Neutrophil (primary cell): Measurements from ENCODE around the gene GPNMB.

ENCODE experiments used
- H3K27ac ChIP-seq: fragments of 200-600 bp; sonication (generic); 2 replicates; pipeline ENCODE4 v1.5.1; 2016; ENCODE audit warnings: mild to moderate bottlenecking, moderate library complexity
- H3K27me3 ChIP-seq: fragments of 200-600 bp; sonication (generic); 2 replicates; pipeline ENCODE4 v1.6.0; 2016; ENCODE audit warnings: mild to moderate bottlenecking
- H3K36me3 ChIP-seq: fragments of 200-600 bp; sonication (generic); 2 replicates; pipeline ENCODE4 v1.5.1; 2017
- H3K4me1 ChIP-seq, 2 experiments: fragments of 200-600 bp in 1 of 2; sonication (generic) in 1 of 2; 1 replicate in 1 of 2; 2 replicates in 1 of 2; pipeline versions ENCODE4 v1.5.1 to v1.6.1; 2013 to 2016; ENCODE audit warnings: low read depth in 1 of 2, low read length in 1 of 2, mild to moderate bottlenecking in 1 of 2, moderate library complexity in 1 of 2; ENCODE audit not compliant: control insufficient read depth in 1 of 2, insufficient read depth in 1 of 2
- H3K4me3 ChIP-seq, 2 experiments: fragments of 200-600 bp in 1 of 2; sonication (generic) in 1 of 2; 1 replicate in 1 of 2; 2 replicates in 1 of 2; pipeline ENCODE4 v1.5.1; 2013 to 2016; ENCODE audit warnings: low read depth in 1 of 2, low read length in 1 of 2, mild to moderate bottlenecking in 1 of 2, moderate library complexity in 1 of 2
- H3K9me3 ChIP-seq: fragments of 200-600 bp; sonication (generic); 2 replicates; pipeline ENCODE4 v1.5.1; 2016
- CTCF ChIP-seq: fragments of 200-600 bp; sonication (generic); IDR thresholded peaks from 2 replicates; pipeline ENCODE4 v1.5.1; 2016; ENCODE audit warnings: antibody characterized with exemption

GPNMB gene

DNA sequence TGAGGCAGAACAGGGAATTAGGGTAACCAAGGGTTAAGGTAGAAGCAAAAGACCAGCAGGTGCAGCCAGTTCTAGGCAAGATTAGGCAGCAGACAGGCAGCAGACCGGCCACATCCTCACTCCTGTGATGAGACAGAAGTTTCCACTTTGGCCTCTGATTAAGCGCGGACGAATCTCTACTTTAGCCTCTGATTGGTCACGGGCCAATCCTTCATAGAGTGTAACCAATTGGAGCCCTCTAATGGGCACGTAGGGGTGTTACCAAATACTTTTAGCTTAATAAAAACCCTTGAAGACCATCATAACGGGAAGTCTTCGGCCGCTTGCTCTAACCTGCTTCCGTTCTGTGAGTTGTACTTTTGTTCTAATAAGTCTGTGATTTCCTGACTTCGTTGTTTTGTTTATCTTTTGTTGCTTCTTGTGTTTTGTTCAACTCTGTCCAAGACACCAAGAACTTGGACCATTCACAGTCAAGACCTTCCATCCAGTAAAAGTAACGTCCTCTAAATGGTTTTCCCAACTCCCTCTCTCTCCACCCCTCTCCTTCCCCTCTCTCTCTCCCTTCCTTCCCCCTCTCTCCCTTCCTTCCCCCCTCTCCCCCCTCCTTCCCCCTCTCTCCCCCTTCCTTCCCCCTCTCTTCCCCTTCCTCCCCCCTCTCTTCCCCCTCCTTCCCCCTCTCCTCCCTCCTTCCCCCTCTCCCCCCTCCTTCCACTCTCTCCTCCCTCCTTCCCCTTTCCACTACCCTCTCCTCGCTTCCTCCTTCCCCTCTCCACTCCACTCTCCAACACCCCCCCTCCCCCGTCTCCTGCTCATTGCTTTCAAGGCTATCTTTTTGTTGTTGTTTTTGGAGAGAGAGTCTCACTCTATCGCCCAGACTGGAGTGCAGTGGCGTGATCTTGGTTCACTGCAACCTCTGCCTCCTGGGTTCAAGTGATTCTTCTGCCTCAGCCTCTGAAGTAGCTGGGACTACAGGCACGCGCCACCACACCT is 39.4 kb downstream of the GPNMB start:
- H3K4me1 ChIP-seq, result peaks cover 21% of the 10 kb centered on the region in 2 experiments
- TF ChIP-seq CTCF, result no peak
- no peaks in the 10 kb centered on the region for H3K36me3 ChIP-seq
- no peak overlapping the region for H3K4me3 ChIP-seq
- no peaks in the 10 kb centered on the region for H3K9me3 ChIP-seq
- no peaks in the 10 kb centered on the region for H3K27me3 ChIP-seq
- peak overlapping the region; percentile 61 for H3K27ac ChIP-seq

DNA sequence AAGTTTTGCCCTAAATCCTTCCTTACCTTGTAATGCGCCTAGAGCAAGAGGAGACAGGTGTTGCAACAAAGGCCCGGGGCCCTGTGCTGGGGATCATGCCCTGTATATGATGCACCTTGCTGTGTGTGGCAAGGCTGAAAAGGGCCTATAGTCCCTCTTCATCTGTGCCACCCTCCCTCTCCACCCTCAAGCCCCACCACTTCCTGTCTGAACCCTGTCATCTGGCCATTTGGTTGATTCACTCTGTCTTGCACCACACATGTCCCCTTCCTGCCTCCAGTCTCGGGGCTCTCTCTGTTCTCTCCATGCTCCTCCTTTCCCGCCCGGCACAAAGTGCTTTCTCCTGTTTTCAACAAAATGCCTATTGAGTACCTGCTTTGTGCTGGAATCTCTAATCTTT is 41.0 kb downstream of the GPNMB start:
- H3K27me3 ChIP-seq, result no peaks in the 10 kb centered on the region
- H3K4me1 ChIP-seq, result peaks cover 18 to 20% of the 10 kb centered on the region in 2 experiments
- no peak overlapping the region for H3K4me3 ChIP-seq
- no peaks in the 10 kb centered on the region for H3K36me3 ChIP-seq
- H3K9me3 ChIP-seq, result no peaks in the 10 kb centered on the region
- peak overlapping the region; percentile 56 for H3K27ac ChIP-seq
- TF ChIP-seq CTCF, result no peak

DNA sequence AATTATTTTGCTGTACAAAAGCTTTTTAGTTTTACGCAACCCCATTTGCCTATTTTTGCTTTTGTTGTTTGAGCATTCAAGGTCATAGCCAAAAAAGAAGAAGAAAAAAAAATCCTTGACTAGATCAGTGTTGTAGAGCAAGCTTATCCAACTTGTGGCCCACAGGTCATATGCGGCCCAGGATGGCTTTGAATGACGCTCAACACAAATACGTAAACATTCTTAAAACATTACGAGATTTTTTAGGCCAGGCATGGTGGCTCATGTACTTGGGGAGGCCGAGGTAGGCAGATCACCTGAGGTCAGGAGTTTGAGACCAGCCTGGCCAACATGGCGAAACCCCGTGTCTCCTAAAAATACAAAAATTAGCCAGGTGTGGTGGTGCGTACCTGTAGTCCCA is 44.4 kb downstream of the GPNMB start:
- Histone ChIP-seq H3K27me3 (no peaks in the 10 kb centered on the region), H3K9me3 (no peaks in the 10 kb centered on the region), H3K4me1 (peaks cover 26 to 29% of the 10 kb centered on the region in 2 experiments), H3K4me3 (no peak overlapping the region), H3K27ac (no peak overlapping the region), H3K36me3 (no peaks in the 10 kb centered on the region)
- no peak for TF ChIP-seq CTCF

GRCh38 chr7:23291957-23292560 is 45.5 kb downstream of the GPNMB start:
- no peaks in the 10 kb centered on the region for H3K9me3 ChIP-seq
- H3K36me3 ChIP-seq, result no peaks in the 10 kb centered on the region
- no peaks in the 10 kb centered on the region for H3K27me3 ChIP-seq
- TF ChIP-seq CTCF, result no peak
- H3K27ac ChIP-seq, result no peak overlapping the region
- H3K4me1 ChIP-seq, result peaks cover 30 to 32% of the 10 kb centered on the region in 2 experiments
- H3K4me3 ChIP-seq, result no peak overlapping the region

DNA sequence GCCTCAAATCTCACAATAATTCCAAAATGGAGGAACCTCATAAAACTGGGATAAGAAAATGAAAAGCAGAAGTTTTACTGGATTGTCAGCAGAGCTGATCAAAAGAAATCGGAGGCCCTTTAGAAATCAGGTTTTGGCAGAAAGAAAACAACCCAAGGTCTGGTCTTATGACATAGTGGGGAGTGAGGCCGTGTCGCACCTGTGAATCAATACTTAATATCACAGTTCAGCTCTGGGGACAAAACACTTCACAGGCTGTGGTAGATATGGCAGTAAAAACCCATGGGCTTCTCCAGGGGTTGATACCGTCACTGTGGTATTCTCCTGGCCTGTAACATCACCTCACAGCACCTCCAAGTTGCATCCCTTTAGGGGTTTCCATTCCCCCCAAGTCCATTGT is 46.0 kb downstream of the GPNMB start:
- Histone ChIP-seq H3K4me1 (peaks cover 24 to 26% of the 10 kb centered on the region in 2 experiments), H3K27me3 (no peaks in the 10 kb centered on the region), H3K27ac (no peak overlapping the region), H3K4me3 (no peak overlapping the region), H3K9me3 (no peaks in the 10 kb centered on the region), H3K36me3 (no peaks in the 10 kb centered on the region)
- TF ChIP-seq CTCF, result no peak
